Muscle layer of duodenum (tissue), 2 donors: ENCODE results near the gene HOXB9.

Source experiments
- H3K27ac ChIP-seq: one replicate; pipeline ENCODE4 v1.7.0; 2013; ENCODE audit warnings: mild to moderate bottlenecking, low read length
- H3K27me3 ChIP-seq: one replicate; pipeline ENCODE4 v1.7.0; 2013; ENCODE audit warnings: low read depth, mild to moderate bottlenecking, control low read depth, low read length
- H3K36me3 ChIP-seq, 2 donors: one replicate each; pipeline ENCODE4 v1.7.0; 2013; ENCODE audit warnings: low read length in 2 of 2, control low read depth in 1 of 2, mild to moderate bottlenecking in 1 of 2; ENCODE audit not compliant: insufficient read depth in 2 of 2, control insufficient read depth in 1 of 2
- H3K4me1 ChIP-seq, 2 donors: one replicate each; pipeline ENCODE4 v1.7.0; 2013; ENCODE audit warnings: low read length in 2 of 2, mild to moderate bottlenecking in 2 of 2, control low read depth in 1 of 2, moderate library complexity in 1 of 2; ENCODE audit not compliant: insufficient read depth in 2 of 2, control insufficient read depth in 1 of 2
- H3K4me3 ChIP-seq, 2 donors: one replicate each; pipeline ENCODE4 v1.7.0; 2013; ENCODE audit warnings: low read length in 2 of 2, low read depth in 1 of 2, mild to moderate bottlenecking in 1 of 2
- H3K9me3 ChIP-seq, 2 donors: one replicate each; pipeline ENCODE4 v1.7.0; 2013; ENCODE audit warnings: low read length in 2 of 2, control low read depth in 1 of 2, mild to moderate bottlenecking in 1 of 2; ENCODE audit not compliant: control insufficient read depth in 1 of 2
- donor health status: healthy.

The HOXB9 gene

DNA sequence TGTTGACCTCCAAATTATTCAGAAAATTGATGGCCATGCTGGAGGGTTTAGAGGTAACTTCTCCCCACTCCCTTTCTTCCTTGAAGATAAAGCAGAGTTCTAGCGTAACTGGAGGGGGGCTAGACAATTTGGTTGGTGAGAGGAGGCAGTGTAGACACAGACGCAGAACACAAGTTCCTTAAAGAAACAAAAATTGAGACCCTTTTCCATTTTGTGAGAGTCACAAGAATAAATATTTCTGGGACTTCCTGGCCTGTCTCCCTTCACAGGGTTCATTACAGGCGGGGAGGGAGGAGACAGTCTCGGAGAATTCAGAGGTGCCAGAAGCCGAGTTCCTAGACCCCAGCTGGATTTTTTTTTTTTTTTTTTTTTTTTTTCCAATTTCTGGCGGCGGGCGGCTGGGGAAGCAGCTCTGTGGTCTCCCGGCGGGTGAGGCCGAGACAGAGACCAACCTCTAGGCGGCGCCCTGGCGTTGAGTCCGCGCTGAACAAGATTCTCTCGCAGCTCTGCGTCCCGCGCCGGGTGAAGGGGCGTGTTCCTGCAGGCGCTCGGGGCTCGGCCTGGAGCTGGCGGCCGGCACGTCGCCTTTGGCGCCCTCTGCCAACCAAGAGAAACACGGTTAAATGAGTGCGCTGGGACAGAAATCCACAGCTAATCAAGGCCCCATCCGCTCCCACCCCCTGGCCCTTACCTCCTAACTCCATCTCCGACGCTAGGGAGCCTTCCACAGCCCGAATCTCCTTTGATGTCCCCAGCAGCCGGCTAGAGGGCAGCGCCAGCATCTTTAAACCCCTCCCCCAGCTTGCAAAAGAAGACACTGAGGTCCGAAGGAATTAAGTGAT lies 10.2 kb upstream of the HOXB9 start:
- Histone ChIP-seq H3K27me3 (peaks cover 89% of the 10 kb centered on the region), H3K27ac (no peak overlapping the region), H3K4me1 (no peaks in the 10 kb centered on the region), H3K36me3 (no peaks in the 10 kb centered on the region), H3K9me3 (no peaks in the 10 kb centered on the region), H3K4me3 (no peak overlapping the region)

- H3K27me3 ChIP-seq, result peaks cover 97% of the 10 kb centered on the region
Observed at GRCh38 chr17:48634493-48635208, 8.5 kb upstream of the HOXB9 start.

DNA sequence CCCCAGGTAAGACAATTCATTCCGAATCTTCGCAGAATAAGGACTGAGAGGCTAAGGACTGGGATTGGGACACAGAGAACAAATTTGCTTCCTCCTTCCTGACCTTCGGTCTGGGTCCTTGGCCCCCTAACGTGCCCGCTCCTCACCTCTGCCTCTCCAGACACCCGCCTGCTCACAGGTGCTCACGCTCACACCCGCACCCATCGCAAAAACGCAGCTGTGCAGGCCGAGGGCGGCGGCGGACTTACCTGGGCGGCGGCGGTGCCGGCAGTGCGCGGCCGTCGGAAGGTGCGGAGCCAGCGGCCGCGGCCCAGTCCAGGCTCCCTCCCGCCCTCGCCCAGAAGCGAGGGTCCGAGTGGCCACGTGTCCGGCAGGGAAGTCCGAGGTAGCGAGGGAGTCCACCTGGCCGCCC lies 7.1 kb upstream of the HOXB9 start:
- H3K27ac ChIP-seq, result no peak overlapping the region
- peaks cover 98% of the 10 kb centered on the region for H3K27me3 ChIP-seq
- H3K4me3 ChIP-seq, result no peak overlapping the region
- no peaks in the 10 kb centered on the region for H3K4me1 ChIP-seq
- H3K36me3 ChIP-seq, result no peaks in the 10 kb centered on the region
- no peaks in the 10 kb centered on the region for H3K9me3 ChIP-seq

More at GRCh38 chr17:48634493-48635208, 8.5 kb upstream of the HOXB9 start:
- Histone ChIP-seq H3K4me3 (no peak overlapping the region), H3K9me3 (no peaks in the 10 kb centered on the region), H3K36me3 (no peaks in the 10 kb centered on the region), H3K27ac (no peak overlapping the region), H3K4me1 (no peaks in the 10 kb centered on the region)

GRCh38 chr17:48632579-48633265 lies 6.6 kb upstream of the HOXB9 start:
- H3K4me3 ChIP-seq, result no peak overlapping the region
- no peaks in the 10 kb centered on the region for H3K36me3 ChIP-seq
- no peaks in the 10 kb centered on the region for H3K9me3 ChIP-seq
- no peaks in the 10 kb centered on the region for H3K4me1 ChIP-seq
- H3K27me3 ChIP-seq, result peaks cover 98% of the 10 kb centered on the region
- no peak overlapping the region for H3K27ac ChIP-seq

GRCh38 chr17:48631693-48632578 lies 5.8 kb upstream of the HOXB9 start:
- Histone ChIP-seq H3K4me3 (no peak overlapping the region), H3K36me3 (no peaks in the 10 kb centered on the region), H3K27ac (no peak overlapping the region), H3K4me1 (peaks cover 0 to under 1% of the 10 kb centered on the region in 2 donors), H3K9me3 (no peaks in the 10 kb centered on the region), H3K27me3 (peaks cover 98% of the 10 kb centered on the region)

DNA sequence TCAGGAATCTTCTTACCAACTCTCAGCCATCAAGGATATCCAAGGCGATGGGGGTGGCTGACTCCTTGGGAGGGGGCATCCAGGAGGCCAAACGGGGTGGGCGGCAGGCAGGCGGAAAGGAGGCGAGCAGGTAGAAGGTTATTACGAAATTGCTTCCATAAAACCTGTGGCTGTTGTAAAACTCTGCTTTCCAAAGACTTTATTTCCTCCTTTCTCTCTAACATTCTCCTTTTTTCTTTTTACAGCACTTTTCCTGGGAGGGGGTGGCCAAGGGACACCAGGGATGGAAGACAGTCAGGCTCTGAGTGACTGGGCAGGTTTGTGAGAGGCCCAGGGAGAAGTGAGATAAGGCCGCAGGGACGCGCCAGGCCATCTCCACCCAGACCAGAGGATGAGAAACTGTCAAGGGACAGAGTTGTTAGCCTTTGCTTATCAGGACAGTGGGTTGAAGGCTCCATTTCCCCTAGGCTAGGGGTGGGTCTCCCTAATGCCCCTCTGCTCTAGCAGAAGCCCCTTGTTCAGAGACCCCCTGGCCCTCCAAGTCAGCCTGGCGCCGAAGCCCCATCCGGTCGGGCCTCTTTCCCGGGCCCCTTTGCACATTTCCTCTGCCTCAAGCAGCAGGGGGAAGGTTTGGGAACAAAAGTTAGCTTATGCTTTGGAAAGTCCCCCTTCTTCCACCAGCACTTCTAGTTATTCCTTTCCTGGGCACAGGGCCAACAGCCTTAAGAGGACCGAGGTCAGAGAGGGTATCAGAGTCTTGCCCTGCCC lies 5.0 kb upstream of the HOXB9 start:
- Histone ChIP-seq H3K4me3 (no peak overlapping the region), H3K9me3 (no peaks in the 10 kb centered on the region), H3K4me1 (peaks cover 0 to 7% of the 10 kb centered on the region in 2 donors), H3K36me3 (no peaks in the 10 kb centered on the region), H3K27ac (no peak overlapping the region), H3K27me3 (peaks cover 98% of the 10 kb centered on the region)

DNA sequence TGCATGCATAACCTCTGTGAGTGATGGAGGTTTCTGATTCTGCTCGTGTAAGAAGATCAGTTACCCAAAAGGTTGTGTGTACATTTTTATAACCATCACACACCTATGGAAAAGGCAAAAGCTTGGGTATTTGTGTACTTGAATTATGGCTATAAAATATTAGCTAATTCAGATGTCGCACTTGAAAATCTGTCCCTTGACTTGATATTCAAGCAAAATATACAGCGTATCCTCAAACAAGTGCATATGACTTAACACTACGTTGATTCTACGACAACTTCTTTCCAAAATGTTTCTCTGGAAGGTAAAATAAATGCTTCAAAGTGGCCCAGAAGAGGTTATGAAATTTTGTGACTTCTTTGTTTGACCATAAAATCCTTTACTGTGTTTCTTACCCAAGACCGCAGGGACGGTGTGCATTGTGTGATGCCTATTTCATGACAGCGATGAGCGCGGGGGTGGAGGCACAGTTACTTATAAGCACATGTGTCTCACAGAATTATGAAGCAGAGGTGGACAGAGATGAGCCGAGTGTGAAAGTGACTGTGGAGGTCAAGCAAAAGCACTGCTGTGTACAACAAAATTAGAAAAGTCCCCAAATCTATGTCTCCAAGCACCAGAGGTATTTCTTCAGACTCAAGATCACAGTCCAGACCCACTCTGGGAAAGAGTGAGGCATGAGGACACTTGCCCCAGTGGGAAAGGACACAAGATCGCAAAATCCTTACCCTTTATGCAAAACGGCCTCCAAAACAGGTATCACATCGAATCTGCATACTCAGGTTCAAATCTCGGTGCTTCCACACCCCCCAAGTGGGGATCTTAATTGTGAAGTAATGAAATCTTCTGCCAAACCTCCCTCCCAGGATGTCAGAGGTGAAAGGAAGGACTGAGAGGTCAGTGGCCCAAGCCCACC lies 4.1 kb upstream of the HOXB9 start:
- Histone ChIP-seq H3K27ac (no peak overlapping the region), H3K4me1 (peaks cover 0 to 15% of the 10 kb centered on the region in 2 donors), H3K4me3 (no peak overlapping the region), H3K9me3 (no peaks in the 10 kb centered on the region), H3K27me3 (peaks cover 97% of the 10 kb centered on the region), H3K36me3 (no peaks in the 10 kb centered on the region)

- Histone ChIP-seq H3K27ac (no peak overlapping the region), H3K9me3 (no peaks in the 10 kb centered on the region), H3K4me3 (no peak overlapping the region), H3K4me1 (peaks cover 0 to 23% of the 10 kb centered on the region in 2 donors), H3K36me3 (no peaks in the 10 kb centered on the region), H3K27me3 (peaks cover 97% of the 10 kb centered on the region)
Observed at GRCh38 chr17:48629411-48629759, 3.2 kb upstream of the HOXB9 start.

DNA sequence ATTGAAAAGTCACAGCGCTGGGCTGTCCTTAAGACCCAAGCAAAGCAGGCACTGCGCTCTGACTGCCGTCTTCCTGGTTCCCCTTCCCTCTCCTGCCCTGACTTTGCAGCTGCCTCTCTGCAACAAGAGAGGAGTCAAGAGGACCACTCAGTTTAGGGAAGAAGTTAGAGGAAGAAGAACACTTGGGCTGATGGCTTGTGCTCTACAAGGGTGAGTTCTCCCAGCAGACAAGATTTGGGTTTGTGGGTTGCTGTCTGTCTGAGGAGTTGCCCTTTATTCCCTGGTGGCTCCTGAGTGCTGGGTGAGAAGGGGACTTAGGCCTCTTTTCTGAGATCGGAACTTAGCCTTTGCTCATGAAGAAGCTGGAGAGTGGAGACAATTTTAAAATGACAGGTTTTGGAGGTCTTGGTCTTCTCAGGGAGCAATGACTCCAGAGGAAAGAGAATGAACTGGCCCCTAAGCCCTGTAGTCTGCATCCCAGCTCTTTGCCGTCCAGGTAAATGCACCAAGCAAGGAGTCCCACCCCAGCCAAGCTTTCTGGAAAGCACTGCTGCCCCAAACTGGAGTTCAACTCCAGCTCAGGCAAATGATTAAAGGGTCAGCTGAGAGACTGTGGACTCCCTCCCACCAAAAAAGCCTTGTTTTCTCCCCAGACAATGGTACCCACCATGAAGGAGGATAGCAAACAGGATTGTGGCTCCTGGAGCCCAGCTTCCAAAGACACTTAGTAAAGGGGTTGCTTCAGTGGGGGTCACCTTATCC lies 2.7 kb upstream of the HOXB9 start:
- no peaks in the 10 kb centered on the region for H3K36me3 ChIP-seq
- H3K27me3 ChIP-seq, result peaks cover 97% of the 10 kb centered on the region
- no peak overlapping the region for H3K4me3 ChIP-seq
- H3K4me1 ChIP-seq, result peaks cover 0 to 23% of the 10 kb centered on the region in 2 donors
- H3K27ac ChIP-seq, result no peak overlapping the region
- no peaks in the 10 kb centered on the region for H3K9me3 ChIP-seq
